Esophagus squamous epithelium (tissue), 5 donors: ENCODE measurements around the gene WSB1. TPM values are rescaled to one million over a fixed set of nuclear protein-coding genes. Genes with fewer than 3 reads are reported as not detected.
A peak's percentile ranks its signal among the peaks of the same experiment; 100 is the strongest.

Experiments
- DNase-seq: peaks from one replicate; lab custom pipeline; 2025; lab: John Stamatoyannopoulos, UW
- H3K27ac ChIP-seq, 4 donors: fragments of 200-600 bp; sonication (generic); one replicate each; pipeline ENCODE4 v1.5.1; 2016 to 2019; ENCODE audit warnings: mild to moderate bottlenecking in 1 of 4
- H3K27me3 ChIP-seq, 4 donors: fragments of 200-600 bp; sonication (generic); 1 replicate in 3 of 4; 2 replicates in 1 of 4; pipeline versions ENCODE4 v1.5.1 to v1.6.0; 2017 to 2021; ENCODE audit warnings: antibody characterized with exemption in 1 of 4
- H3K36me3 ChIP-seq, 3 donors: fragments of 200-600 bp; sonication (generic); one replicate each; pipeline ENCODE4 v1.5.1; 2016 to 2019
- H3K4me1 ChIP-seq, 3 donors: fragments of 200-600 bp; sonication (generic); one replicate each; pipeline ENCODE4 v1.5.1; 2017 to 2019
- H3K4me3 ChIP-seq, 4 donors: fragments of 200-600 bp; sonication (generic); 1 replicate in 3 of 4; 2 replicates in 1 of 4; pipeline ENCODE4 v1.5.1; 2016 to 2019; ENCODE audit warnings: mild to moderate bottlenecking in 2 of 4, moderate library complexity in 1 of 4
- H3K9me3 ChIP-seq, 3 donors: fragments of 200-600 bp; sonication (generic); one replicate each; pipeline ENCODE4 v1.5.1; 2016 to 2019
- POLR2A ChIP-seq, 4 donors: fragments of 450-650 bp; IDR thresholded peaks; one replicate each; pipeline ENCODE4 v1.6.1; 2017; ENCODE audit warnings: antibody characterized with exemption in 4 of 4, mild to moderate bottlenecking in 4 of 4, moderate library complexity in 3 of 4
- WGBS, 2 donors: methylation state at CpG; one replicate each; pipeline ENCODE4 v1.1.5; 2018; 5-methylcytosine and 5-hydroxymethylcytosine counted together
- intact Hi-C: fragments of 100-400 bp; cut with DNase I; formaldehyde crosslinking; loops from one replicate; pipeline ENCODE4 v1.15.0; 2022
- total RNA-seq, 4 donors: library from RNA; depleted of rRNA; stranded (reverse); fragments of >200 nt; gene quantifications; one replicate each; pipeline ENCODE4 v1.1.0, GENCODE V29; 2016
- TF ChIP-seq, protein P1 (sequence below), 6 experiments: fragments of 450-650 bp in 4 of 6; fragments of 200-600 bp in 2 of 6; sonication (generic) in 2 of 6; IDR thresholded peaks; one replicate each; pipeline ENCODE4 v1.5.1; 2016 to 2019; ENCODE audit warnings: antibody characterized with exemption in 6 of 6, mild to moderate bottlenecking in 4 of 6, moderate library complexity in 4 of 6
- donor health status: DM: yes; HTN: yes; CAD: no.

WSB1 gene, protein sequence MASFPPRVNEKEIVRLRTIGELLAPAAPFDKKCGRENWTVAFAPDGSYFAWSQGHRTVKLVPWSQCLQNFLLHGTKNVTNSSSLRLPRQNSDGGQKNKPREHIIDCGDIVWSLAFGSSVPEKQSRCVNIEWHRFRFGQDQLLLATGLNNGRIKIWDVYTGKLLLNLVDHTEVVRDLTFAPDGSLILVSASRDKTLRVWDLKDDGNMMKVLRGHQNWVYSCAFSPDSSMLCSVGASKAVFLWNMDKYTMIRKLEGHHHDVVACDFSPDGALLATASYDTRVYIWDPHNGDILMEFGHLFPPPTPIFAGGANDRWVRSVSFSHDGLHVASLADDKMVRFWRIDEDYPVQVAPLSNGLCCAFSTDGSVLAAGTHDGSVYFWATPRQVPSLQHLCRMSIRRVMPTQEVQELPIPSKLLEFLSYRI
- 100 to 1,000 TPM in 1 of 4 donors, 10 to 100 TPM in 3; 27.9 to 112 (median 62.8) TPM for total RNA-seq

DNA sequence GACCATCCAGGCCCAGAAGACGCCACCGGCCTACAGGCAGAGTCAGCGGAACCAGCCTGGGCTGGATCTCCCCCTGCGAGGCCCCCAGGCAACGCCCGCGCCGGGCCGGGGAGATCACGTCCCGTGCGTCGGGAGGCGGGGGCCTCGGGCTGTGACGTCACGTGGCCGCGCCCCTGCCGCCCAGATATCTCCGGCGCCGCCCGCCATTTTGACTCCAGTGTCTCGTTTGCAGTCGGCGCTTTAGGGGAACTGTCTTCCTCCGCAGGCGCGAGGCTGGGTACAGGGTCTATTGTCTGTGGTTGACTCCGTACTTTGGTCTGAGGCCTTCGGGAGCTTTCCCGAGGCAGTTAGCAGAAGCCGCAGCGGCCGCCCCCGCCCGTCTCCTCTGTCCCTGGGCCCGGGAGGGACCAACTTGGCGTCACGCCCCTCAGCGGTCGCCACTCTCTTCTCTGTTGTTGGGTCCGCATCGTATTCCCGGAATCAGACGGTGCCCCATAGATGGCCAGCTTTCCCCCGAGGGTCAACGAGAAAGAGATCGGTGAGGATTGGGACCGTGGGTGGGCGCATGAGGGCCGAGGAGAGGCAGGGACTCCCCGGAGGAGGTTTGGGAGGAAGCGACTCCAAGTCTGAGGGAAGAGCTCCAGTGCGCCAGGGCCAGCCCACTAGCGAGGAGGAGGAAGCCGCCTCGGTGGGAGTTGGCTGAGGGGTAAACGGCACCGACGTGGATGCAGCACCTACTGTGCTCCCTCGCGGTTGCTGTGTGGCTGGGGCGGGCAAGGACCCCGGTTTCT, at the start of gene WSB1:
Gene WSB1 (plus strand): TSS at position 217 of the 791 bp plus-strand sequence. CDS start 282 bp downstream, at position 499.
- 0% methylated on average over 15 to 28 of the region's 66 CpGs for WGBS, 2 donors
- Histone ChIP-seq H3K36me3 (peaks cover 0 to 7% (median 0%) of the 10 kb centered on the region in 3 donors), H3K27me3 (no peaks in the 10 kb centered on the region), H3K4me1 (peaks cover 19 to 46% (median 37%) of the 10 kb centered on the region in 3 donors), H3K27ac (peak within 1 kb of the TSS; percentile 97 to 100 (median 98)), H3K9me3 (no peaks in the 10 kb centered on the region), H3K4me3 (peak within 1 kb of the TSS; percentile 71 to 94 (median 90))
- intact Hi-C loops = loop anchor here (10.0 kb wide), 1 partner anchor 49 kb away; no protein-coding TSS in a partner anchor
- TF ChIP-seq, protein P1, sequence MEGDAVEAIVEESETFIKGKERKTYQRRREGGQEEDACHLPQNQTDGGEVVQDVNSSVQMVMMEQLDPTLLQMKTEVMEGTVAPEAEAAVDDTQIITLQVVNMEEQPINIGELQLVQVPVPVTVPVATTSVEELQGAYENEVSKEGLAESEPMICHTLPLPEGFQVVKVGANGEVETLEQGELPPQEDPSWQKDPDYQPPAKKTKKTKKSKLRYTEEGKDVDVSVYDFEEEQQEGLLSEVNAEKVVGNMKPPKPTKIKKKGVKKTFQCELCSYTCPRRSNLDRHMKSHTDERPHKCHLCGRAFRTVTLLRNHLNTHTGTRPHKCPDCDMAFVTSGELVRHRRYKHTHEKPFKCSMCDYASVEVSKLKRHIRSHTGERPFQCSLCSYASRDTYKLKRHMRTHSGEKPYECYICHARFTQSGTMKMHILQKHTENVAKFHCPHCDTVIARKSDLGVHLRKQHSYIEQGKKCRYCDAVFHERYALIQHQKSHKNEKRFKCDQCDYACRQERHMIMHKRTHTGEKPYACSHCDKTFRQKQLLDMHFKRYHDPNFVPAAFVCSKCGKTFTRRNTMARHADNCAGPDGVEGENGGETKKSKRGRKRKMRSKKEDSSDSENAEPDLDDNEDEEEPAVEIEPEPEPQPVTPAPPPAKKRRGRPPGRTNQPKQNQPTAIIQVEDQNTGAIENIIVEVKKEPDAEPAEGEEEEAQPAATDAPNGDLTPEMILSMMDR (IDR thresholded peaks at IDR 0.05) = peak in 2 of 6 experiments; percentile 12 to 24
- peak in 3 of 4 donors; percentile 92 to 98 (median 98) for TF ChIP-seq POLR2A (IDR thresholded peaks at IDR 0.05)
- peak; percentile 78 for DNase-seq

DNA sequence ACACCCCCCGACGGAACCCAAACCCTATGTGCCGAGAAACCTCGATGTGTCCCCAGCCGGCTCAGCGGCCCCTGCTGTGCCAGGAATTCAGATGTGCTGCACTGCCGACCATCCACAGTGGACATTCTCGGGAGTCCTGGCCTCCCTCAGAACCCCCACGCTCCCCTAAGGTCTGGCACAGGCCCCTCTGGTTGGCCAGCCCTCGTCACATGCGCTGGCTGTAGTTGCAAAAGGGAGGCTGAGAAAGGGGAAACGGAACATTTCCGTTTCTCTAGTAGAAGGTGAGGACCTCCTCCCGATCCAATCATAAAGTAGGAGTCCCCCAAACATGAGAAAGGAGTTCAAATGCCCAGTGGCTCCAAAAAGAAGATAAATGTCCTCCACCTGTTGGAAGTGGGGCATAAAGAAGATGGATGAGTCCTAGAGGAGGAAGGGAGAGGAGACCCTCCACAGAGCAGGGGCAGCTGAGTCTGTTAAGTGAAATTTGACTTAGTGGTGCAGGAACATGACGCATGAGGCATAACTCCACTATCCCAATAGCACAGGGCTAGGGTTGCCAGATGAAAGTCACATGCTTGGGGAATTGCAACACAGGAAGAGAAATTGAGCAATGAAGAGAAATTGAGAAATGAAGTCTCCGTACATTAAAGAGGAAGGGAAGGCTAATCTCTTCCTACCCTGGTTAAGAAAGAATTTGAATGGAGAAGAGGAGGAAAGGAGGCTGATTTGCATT, 49.3 kb upstream of the WSB1 start:
- DNase-seq = no peak

DNA sequence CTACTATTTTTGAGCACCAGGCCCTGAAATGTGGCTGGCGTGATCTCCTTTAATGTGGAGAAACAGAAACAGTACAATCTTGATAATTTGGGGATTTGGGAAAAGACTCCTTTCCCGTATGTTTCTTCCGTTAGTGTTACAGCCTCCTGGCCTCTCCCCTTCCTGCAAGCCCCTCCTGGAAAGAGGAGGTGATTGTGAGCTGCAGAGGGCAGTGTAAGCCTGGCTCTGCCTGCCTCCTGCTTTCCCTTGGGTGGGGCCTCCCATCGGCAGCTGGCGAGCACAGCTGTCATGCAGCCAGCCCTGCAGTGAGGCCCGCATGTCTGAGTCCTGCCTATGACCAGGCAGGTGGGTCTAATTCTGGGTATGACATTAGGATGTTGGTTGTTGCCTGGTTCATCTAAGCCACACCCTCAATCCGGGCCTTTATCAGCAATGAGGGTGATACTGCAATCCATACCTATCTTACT, 48.7 kb upstream of the WSB1 start:
- H3K27me3 ChIP-seq = no peaks in the 10 kb centered on the region
- peaks cover 42 to 92% (median 68%) of the 10 kb centered on the region in 3 donors for H3K4me1 ChIP-seq
- no peaks in the 10 kb centered on the region for H3K36me3 ChIP-seq
- intact Hi-C loops = loop anchor here (5.0 to 10.0 kb wide), 2 partner anchors 50 to 87 kb away; partner anchors contain the start of gene WSB1
- no peak for TF ChIP-seq POLR2A (IDR thresholded peaks at IDR 0.05)
- TF ChIP-seq, protein P1 (IDR thresholded peaks at IDR 0.05) = peak; percentile 53 to 81 (median 64)
- peak; percentile 48 for DNase-seq
- 3 to 4% methylated on average over 7 of the region's 7 CpGs for whole genome bisulfite sequencing, 2 donors
- H3K27ac ChIP-seq = peak overlapping the region; percentile 80 to 93 (median 92)
- H3K4me3 ChIP-seq = peak overlapping the region in 2 of 4 donors; percentile 18 to 52
- no peaks in the 10 kb centered on the region for H3K9me3 ChIP-seq

More for the DNA sequence above, 49.3 kb upstream of the WSB1 start:
- no peaks in the 10 kb centered on the region for H3K27me3 ChIP-seq
- WGBS, 2 donors = 54 to 73% methylated on average over 7 to 16 of the region's 16 CpGs
- H3K4me1 ChIP-seq = peaks cover 43 to 96% (median 72%) of the 10 kb centered on the region in 3 donors
- peak overlapping the region in 2 of 4 donors; percentile 18 to 52 for H3K4me3 ChIP-seq
- H3K9me3 ChIP-seq = no peaks in the 10 kb centered on the region
- H3K27ac ChIP-seq = peak overlapping the region; percentile 80 to 93 (median 92)
- peak in 1 of 4 donors; percentile 14 for TF ChIP-seq POLR2A (IDR thresholded peaks at IDR 0.05)
- TF ChIP-seq, protein P1 (IDR thresholded peaks at IDR 0.05) = no peak
- no peaks in the 10 kb centered on the region for H3K36me3 ChIP-seq
- intact Hi-C loops = loop anchor here (5.0 to 10.0 kb wide), 3 partner anchors 50 to 98 kb away; partner anchors contain the start of gene WSB1

DNA sequence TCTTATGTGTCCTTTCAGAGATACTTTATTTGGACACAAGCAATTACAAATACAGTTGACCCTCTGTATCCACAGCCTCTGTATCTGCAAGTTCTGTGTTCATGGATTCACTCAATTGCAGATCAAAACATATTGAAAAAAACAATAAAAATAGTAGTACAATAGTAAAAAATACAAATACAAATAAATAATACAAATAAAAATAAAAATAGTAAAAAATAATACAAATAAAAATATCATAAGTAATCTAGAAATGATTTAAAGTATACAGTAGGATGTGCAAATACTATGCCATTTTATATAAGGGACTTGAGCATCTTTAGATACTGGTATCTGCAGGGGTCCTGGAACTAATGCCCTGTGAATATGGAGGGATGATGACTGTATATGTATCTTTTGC, 47.4 kb upstream of the WSB1 start:
- peak overlapping the region; percentile 71 to 92 (median 90) for H3K27ac ChIP-seq
- TF ChIP-seq, protein P1 (IDR thresholded peaks at IDR 0.05) = no peak
- no peaks in the 10 kb centered on the region for H3K27me3 ChIP-seq
- DNase-seq = no peak
- no peaks in the 10 kb centered on the region for H3K36me3 ChIP-seq
- H3K4me1 ChIP-seq = peaks cover 40 to 79% (median 55%) of the 10 kb centered on the region in 3 donors
- intact Hi-C loops = loop anchor here (5.0 to 10.0 kb wide), 2 partner anchors 48 to 86 kb away; partner anchors contain the start of gene WSB1
- H3K9me3 ChIP-seq = no peaks in the 10 kb centered on the region
- no peak overlapping the region for H3K4me3 ChIP-seq
